K562 (cell line): ENCODE measurements around the gene MEGF11. TPM values are rescaled to one million over a fixed set of nuclear protein-coding genes. Genes with fewer than 3 reads are reported as not detected.

ENCODE experiments used
- ATAC-seq: fragments of 200-7000 bp; cut with Tn5 transposase; 3 replicates; pipeline ENCODE4 v1.9.1; 2020; ENCODE audit warnings: moderate library complexity
- BruUV-seq: library from RNA; stranded (reverse); fragments of 400-500 nt; replicated peaks from 2 replicates; lab custom pipeline; 2021; lab: Mats Ljungman, UMichigan
- CTCF ChIA-PET: fragments of 300-600 bp; formaldehyde crosslinking; extraction: SDS; loops from one replicate; lab custom pipeline; 2021; ENCODE audit warnings: low intra/inter-chr PET ratio; lab: Yijun Ruan, JAX
- POLR2A ChIA-PET: fragments of 300-600, 350-650 bp; sonication (Branson Sonifier 250); formaldehyde crosslinking; extraction: SDS; loops from one replicate; lab custom pipeline; 2021; ENCODE audit warnings: antibody characterized with exemption, inconsistent platforms; lab: Yijun Ruan, JAX
- DNase-seq, 4 experiments: peaks; one replicate each; pipeline versions ENCODE4 v3.0.0 to v3.0.0-alpha.2; 2011 to 2018; ENCODE audit warnings: low spot score in 3 of 4, mixed read lengths in 3 of 4; ENCODE audit errors: extremely low read depth in 1 of 4
- FAIRE-seq: peaks from 2 replicates; lab custom pipeline; 2011; peaks lifted over from hg19 to GRCh38; lab: Jason Lieb, UNC
- H2AFZ ChIP-seq: 2 replicates; pipeline ENCODE4 v1.6.0; 2011; ENCODE audit warnings: low read depth, low read length, control low read depth, inconsistent platforms
- H3K27ac ChIP-seq: fragments of 200-600 bp; 3 replicates; pipeline ENCODE4 v1.8.0; 2011; ENCODE audit warnings: low read depth, mild to moderate bottlenecking, control low read depth, inconsistent platforms, low read length, moderate library complexity, mixed read lengths; ENCODE audit errors: extremely low read depth
- H3K27me3 ChIP-seq, 2 experiments: fragments of 300-600 bp in 1 of 2; 2 replicates in 1 of 2; 3 replicates in 1 of 2; pipeline versions ENCODE4 v1.6.0 to v1.8.0; 2011; ENCODE audit warnings: inconsistent platforms in 2 of 2, low read length in 2 of 2, mild to moderate bottlenecking in 1 of 2, mixed read lengths in 1 of 2, moderate library complexity in 1 of 2; ENCODE audit not compliant: control insufficient read depth in 2 of 2, insufficient read depth in 2 of 2
- H3K36me3 ChIP-seq: fragments of 300-600 bp; 3 replicates; pipeline ENCODE4 v1.8.0; 2011; ENCODE audit warnings: mild to moderate bottlenecking, low read length, inconsistent platforms; ENCODE audit not compliant: control insufficient read depth, insufficient read depth
- H3K4me1 ChIP-seq, 2 experiments: fragments of 200-600 bp in 1 of 2; replicated peaks in 1 of 2; 2 replicates in 1 of 2; 3 replicates in 1 of 2; pipeline versions ENCODE4 v1.5.1 to v1.8.0; 2011; ENCODE audit warnings: inconsistent platforms in 2 of 2, low read length in 2 of 2, mild to moderate bottlenecking in 1 of 2, mixed read lengths in 1 of 2, moderate library complexity in 1 of 2; ENCODE audit not compliant: control insufficient read depth in 2 of 2, insufficient read depth in 2 of 2
- H3K4me2 ChIP-seq: 2 replicates; pipeline ENCODE4 v1.6.1; 2011; ENCODE audit warnings: low read length, control low read depth, inconsistent platforms, mixed read lengths; ENCODE audit not compliant: insufficient read depth
- H3K4me3 ChIP-seq: fragments of 200-600 bp; sonication (generic), shearing (Covaris generic); 2 replicates; pipeline ENCODE4 v1.5.1; 2016; ENCODE audit warnings: control low read depth, inconsistent platforms
- H3K79me2 ChIP-seq: fragments of 200-600 bp; 3 replicates; pipeline ENCODE4 v1.8.0; 2011; ENCODE audit warnings: low read length, inconsistent platforms; ENCODE audit not compliant: control insufficient read depth, insufficient read depth
- H3K9ac ChIP-seq, 2 experiments: 2 replicates each; pipeline versions ENCODE4 v1.6.0 to v1.6.1; 2011; ENCODE audit warnings: low read depth in 2 of 2, low read length in 2 of 2, control low read depth in 1 of 2, inconsistent platforms in 1 of 2, mild to moderate bottlenecking in 1 of 2, mixed read lengths in 1 of 2; ENCODE audit not compliant: insufficient read depth in 1 of 2
- H3K9me1 ChIP-seq: one replicate; pipeline ENCODE4 v1.6.0; 2011; ENCODE audit warnings: inconsistent platforms, mild to moderate bottlenecking, low read length, moderate library complexity; ENCODE audit not compliant: control insufficient read depth, insufficient read depth
- H3K9me3 ChIP-seq: replicated peaks from 2 replicates; pipeline ENCODE4 v1.5.1; 2011; ENCODE audit warnings: low read depth, low read length, inconsistent platforms; ENCODE audit not compliant: control insufficient read depth, insufficient read depth
- H4K20me1 ChIP-seq: replicated peaks from 2 replicates; pipeline ENCODE4 v1.6.1; 2011; ENCODE audit warnings: low read length, inconsistent platforms, mixed read lengths; ENCODE audit not compliant: control insufficient read depth, insufficient read depth
- RAD51 ChIP-seq: fragments of 450-650 bp; IDR thresholded peaks from 2 replicates; pipeline ENCODE4 v1.7.1; 2016; ENCODE audit warnings: low read depth, mild to moderate bottlenecking, borderline replicate concordance
- TCF7L2 ChIP-seq: fragments of 150-350 bp; IDR thresholded peaks from 2 replicates; pipeline ENCODE4 v1.6.1; 2016; ENCODE audit warnings: low read depth, mild to moderate bottlenecking, low read length, moderate library complexity
- ZFP36 ChIP-seq: fragments of 150-350 bp; IDR thresholded peaks from 2 replicates; pipeline ENCODE4 v1.6.1; 2018; ENCODE audit warnings: low read length, low read depth; ENCODE audit not compliant: partially characterized antibody
- WGBS: fragments of 100-300 bp; shearing (Covaris generic); methylation state at CpG from one replicate; pipeline ENCODE4 v1.1.6; 2016; ENCODE audit warnings: low coverage, mixed read lengths; ENCODE audit not compliant: insufficient coverage; ENCODE audit errors: missing lambda C conversion rate; 5-methylcytosine and 5-hydroxymethylcytosine counted together
- in situ Hi-C: fragments of 300-500 bp; cut with MboI; formaldehyde crosslinking; loops from 4 replicates; pipeline ENCODE4 v1.15.0; 2018; ENCODE audit warnings: inconsistent platforms, mixed read lengths
- intact Hi-C: fragments of 100-400 bp; cut with micrococcal nuclease; formaldehyde crosslinking; loops from 2 replicates; pipeline ENCODE4 v1.14.2; 2022
- polyA plus RNA-seq, 8 experiments: library from polyadenylated mRNA; depleted of rRNA in 4 of 8; stranded (reverse) in 5 of 8; unstranded in 3 of 8; fragments of >200 nt; fragmentation: Nextera tagmentation in 2 of 8; fragmentation: Illumina TruSeq in 1 of 8; extraction: Ambion mirVana in 2 of 8; extraction: Trizol in 1 of 8; gene quantifications; 2 replicates each; pipeline versions ENCODE4 v1.2.1 to v1.2.3, GENCODE V29; 2011 to 2014; ENCODE audit warnings: inconsistent platforms in 1 of 8, missing spikeins in 1 of 8
- total RNA-seq, 7 experiments: library from RNA; depleted of rRNA in 6 of 7; stranded (reverse); fragments of >200 nt in 6 of 7; fragmentation: Illumina TruSeq in 2 of 7; extraction: Trizol in 2 of 7; gene quantifications; 2 replicates each; pipeline versions ENCODE4 v1.2.1 to v1.2.3, GENCODE V29; 2011 to 2021; ENCODE audit warnings: low replicate concordance in 1 of 7

MEGF11 gene
- total and polyA plus RNA-seq, 9 of the 15 experiments (the other 6 are each of a cell fraction or from before 2014, with no cell fraction given) = 0.06 to 0.23 (median 0.20) TPM; not detected in 6

DNA sequence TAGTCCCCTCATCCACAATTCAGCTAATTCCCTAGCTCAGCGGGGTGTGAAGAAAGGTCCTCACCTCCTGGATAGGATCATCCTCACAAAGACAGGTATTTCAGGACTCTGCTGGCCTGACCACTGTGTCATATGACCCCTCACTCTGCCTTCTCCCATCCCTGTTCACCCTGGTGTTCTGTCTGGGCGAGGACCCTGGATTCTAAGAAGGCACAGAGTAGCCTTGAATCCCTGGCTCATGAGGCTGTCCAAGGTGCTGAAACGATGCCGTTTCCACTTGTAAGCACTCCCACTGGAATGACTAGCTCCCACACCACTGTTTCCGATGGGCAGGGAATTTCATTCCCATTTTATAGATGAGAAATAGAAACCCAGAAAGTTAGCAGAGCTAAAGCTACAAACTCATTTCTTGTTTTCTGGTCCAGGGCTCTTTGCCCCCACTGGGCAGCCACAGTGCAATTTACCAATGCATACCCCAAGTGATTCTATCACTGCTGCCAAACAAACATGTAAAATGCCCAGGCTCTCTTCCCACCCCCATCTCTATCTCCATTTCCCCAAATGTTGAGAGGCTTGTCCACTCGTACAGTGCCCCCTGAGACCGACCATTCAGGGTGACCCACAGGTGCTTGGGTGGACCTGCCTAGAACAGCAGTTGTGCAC is 301.0 kb downstream of the MEGF11 start (continued):
- TF ChIP-seq RAD51 = no peak

DNA sequence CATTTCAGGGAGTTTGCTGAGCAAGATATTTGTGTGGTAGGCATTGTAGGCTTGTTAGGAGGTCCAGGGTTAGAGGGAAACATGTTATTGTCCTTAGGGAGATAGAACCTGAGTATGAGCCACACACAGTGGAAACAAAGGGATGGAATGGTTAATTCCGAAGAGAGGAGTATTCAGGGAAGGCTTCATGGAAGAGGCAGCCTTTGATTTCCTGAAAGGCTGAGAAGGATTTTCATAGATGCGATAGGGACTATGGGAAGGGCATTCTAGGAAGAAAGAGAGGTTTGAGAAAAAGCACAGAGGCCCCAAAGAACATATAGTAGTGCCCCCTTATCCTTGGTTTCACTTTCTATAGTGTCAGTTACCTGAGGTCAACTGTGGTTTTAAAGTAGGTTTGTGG is 302.5 kb downstream of the MEGF11 start:
- ATAC-seq (no peak), FAIRE-seq (no peak), DNase-seq (no peak)
- WGBS = 0% methylated on average over 2 of the region's 2 CpGs
- intact Hi-C loops (no loop called here), in situ Hi-C loops (no loop called here)
- Histone ChIP-seq H3K4me1 (no peaks in the 10 kb centered on the region), H3K4me2 (no peak overlapping the region), H3K36me3 (no peaks in the 10 kb centered on the region), H4K20me1 (peaks cover 22% of the 10 kb centered on the region; the same call in 1 of the 2 replicates)
- BruUV-seq = no TSS peak
- TF ChIP-seq ZFP36 (peak; percentile 87), TCF7L2 (no peak)
- TF ChIP-seq, all 486 proteins: peak for 1
- Histone ChIP-seq H3K9me1 (peaks cover 2% of the 10 kb centered on the region), H3K9ac (no peak overlapping the region), H3K9me3 (no peaks in the 10 kb centered on the region), H3K27ac (no peak overlapping the region), H3K79me2 (no peaks in the 10 kb centered on the region), H2AFZ (no peak overlapping the region), H3K4me3 (no peak overlapping the region), H3K27me3 (peaks cover 31 to 37% of the 10 kb centered on the region in 2 experiments; a peak in 4 of 5 replicates)
- CTCF ChIA-PET = no interaction called here
- POLR2A ChIA-PET = interaction anchor here (0.8 kb wide), 1 partner anchor 31 kb away, joined by 3 read pairs; no protein-coding TSS in a partner anchor
